SK-N-SH treated with all-trans-retinoic acid at 6 μM for 48 hours (cell line): ENCODE data around the gene ADPRM.
A peak's percentile ranks its signal among the peaks of the same experiment; 100 is the strongest.

ENCODE experiments used
- ATAC-seq: fragments of 200-7000 bp; cut with Tn5 transposase; 3 replicates; pipeline ENCODE4 v1.9.1; 2020; ENCODE audit warnings: mild to moderate bottlenecking, moderate library complexity
- ARNTL ChIP-seq: fragments of 450-650 bp; formaldehyde crosslinking; IDR thresholded peaks from 2 replicates; pipeline ENCODE4 v1.5.0; 2020; ENCODE audit warnings: low read depth, mild to moderate bottlenecking, moderate library complexity, borderline replicate concordance
- BACH2 ChIP-seq: fragments of 250-450 bp; sonication (Bioruptor Pico); IDR thresholded peaks from 2 replicates; pipeline ENCODE4 v1.9.0; 2021; ENCODE audit warnings: mild to moderate bottlenecking, borderline replicate concordance
- CSDC2 ChIP-seq: fragments of 250-450 bp; sonication (Bioruptor Pico); IDR thresholded peaks from 2 replicates; pipeline ENCODE4 v1.5.0; 2020; ENCODE audit warnings: mild to moderate bottlenecking, moderate library complexity
- ESRRG ChIP-seq: fragments of 250-450 bp; sonication (Bioruptor Pico); IDR thresholded peaks from 2 replicates; pipeline ENCODE4 v1.6.1; 2021; ENCODE audit warnings: mild to moderate bottlenecking
- ISL1 ChIP-seq: fragments of 250-450 bp; sonication (Bioruptor Pico); IDR thresholded peaks from 2 replicates; pipeline ENCODE4 v2.1.2; 2022; ENCODE audit warnings: mild to moderate bottlenecking, moderate library complexity
- OSR1 ChIP-seq: fragments of 250-450 bp; sonication (Bioruptor Pico); IDR thresholded peaks from 2 replicates; pipeline ENCODE4 v1.8.0; 2022; ENCODE audit warnings: moderate library complexity, mild to moderate bottlenecking, inconsistent platforms
- PPARA ChIP-seq: fragments of 250-450 bp; sonication (Bioruptor Pico); IDR thresholded peaks from 2 replicates; pipeline ENCODE4 v1.5.0; 2020; ENCODE audit warnings: mild to moderate bottlenecking, borderline replicate concordance
- RARB ChIP-seq: fragments of 250-450 bp; sonication (Bioruptor Pico); IDR thresholded peaks from 2 replicates; pipeline ENCODE4 v1.8.0; 2021; ENCODE audit warnings: mild to moderate bottlenecking, moderate library complexity
- SNAI2 ChIP-seq: fragments of 250-450 bp; sonication (Bioruptor Pico); IDR thresholded peaks from 2 replicates; pipeline ENCODE4 v1.5.0; 2020; ENCODE audit warnings: mild to moderate bottlenecking, moderate library complexity
- TCF4 ChIP-seq: fragments of 250-450 bp; sonication (Bioruptor Pico); IDR thresholded peaks from 2 replicates; pipeline ENCODE4 v1.8.0; 2021; ENCODE audit warnings: mild to moderate bottlenecking, moderate library complexity, borderline replicate concordance
- TOX ChIP-seq: fragments of 250-450 bp; sonication (Bioruptor Pico); IDR thresholded peaks from 2 replicates; pipeline ENCODE4 v1.8.0; 2021; ENCODE audit warnings: mild to moderate bottlenecking, moderate library complexity, borderline replicate concordance
- ZC3H10 ChIP-seq: fragments of 250-450 bp; sonication (Bioruptor Pico); IDR thresholded peaks from 2 replicates; pipeline ENCODE4 v1.5.1; 2021; ENCODE audit warnings: mild to moderate bottlenecking, moderate library complexity
- ZFP3 ChIP-seq: fragments of 250-450 bp; sonication (Bioruptor Pico); IDR thresholded peaks from 2 replicates; pipeline ENCODE4 v1.5.0; 2020; ENCODE audit warnings: mild to moderate bottlenecking, moderate library complexity
- ZNF565 ChIP-seq: fragments of 450-650 bp; formaldehyde crosslinking; conservative IDR thresholded peaks from 2 replicates; pipeline ENCODE4 v1.5.0; 2020; ENCODE audit warnings: low read depth, mild to moderate bottlenecking, moderate library complexity
- ZNF70 ChIP-seq: fragments of 450-650 bp; formaldehyde crosslinking; IDR thresholded peaks from 2 replicates; pipeline ENCODE4 v1.5.0; 2020; ENCODE audit warnings: mild to moderate bottlenecking, moderate library complexity
- TF ChIP-seq, protein P1 (sequence below): fragments of 250-450 bp; sonication (Bioruptor Pico); IDR thresholded peaks from 2 replicates; pipeline ENCODE4 v1.8.0; 2020; ENCODE audit warnings: mild to moderate bottlenecking, moderate library complexity, borderline replicate concordance
- TF ChIP-seq, protein P2 (sequence below): fragments of 250-450 bp; sonication (Bioruptor Pico); IDR thresholded peaks from 2 replicates; pipeline ENCODE4 v1.5.0; 2020; ENCODE audit warnings: mild to moderate bottlenecking, moderate library complexity
- TF ChIP-seq, protein P3 (sequence below): fragments of 250-450 bp; sonication (Bioruptor Pico); IDR thresholded peaks from 2 replicates; pipeline ENCODE4 v1.8.0; 2021; ENCODE audit warnings: low read depth, mild to moderate bottlenecking, moderate library complexity, borderline replicate concordance
- TF ChIP-seq, protein P4 (sequence below): fragments of 250-450 bp; sonication (Bioruptor Pico); IDR thresholded peaks from 2 replicates; pipeline ENCODE4 v1.5.1; 2021; ENCODE audit warnings: mild to moderate bottlenecking, moderate library complexity

Gene ADPRM, protein sequence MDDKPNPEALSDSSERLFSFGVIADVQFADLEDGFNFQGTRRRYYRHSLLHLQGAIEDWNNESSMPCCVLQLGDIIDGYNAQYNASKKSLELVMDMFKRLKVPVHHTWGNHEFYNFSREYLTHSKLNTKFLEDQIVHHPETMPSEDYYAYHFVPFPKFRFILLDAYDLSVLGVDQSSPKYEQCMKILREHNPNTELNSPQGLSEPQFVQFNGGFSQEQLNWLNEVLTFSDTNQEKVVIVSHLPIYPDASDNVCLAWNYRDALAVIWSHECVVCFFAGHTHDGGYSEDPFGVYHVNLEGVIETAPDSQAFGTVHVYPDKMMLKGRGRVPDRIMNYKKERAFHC

DNA sequence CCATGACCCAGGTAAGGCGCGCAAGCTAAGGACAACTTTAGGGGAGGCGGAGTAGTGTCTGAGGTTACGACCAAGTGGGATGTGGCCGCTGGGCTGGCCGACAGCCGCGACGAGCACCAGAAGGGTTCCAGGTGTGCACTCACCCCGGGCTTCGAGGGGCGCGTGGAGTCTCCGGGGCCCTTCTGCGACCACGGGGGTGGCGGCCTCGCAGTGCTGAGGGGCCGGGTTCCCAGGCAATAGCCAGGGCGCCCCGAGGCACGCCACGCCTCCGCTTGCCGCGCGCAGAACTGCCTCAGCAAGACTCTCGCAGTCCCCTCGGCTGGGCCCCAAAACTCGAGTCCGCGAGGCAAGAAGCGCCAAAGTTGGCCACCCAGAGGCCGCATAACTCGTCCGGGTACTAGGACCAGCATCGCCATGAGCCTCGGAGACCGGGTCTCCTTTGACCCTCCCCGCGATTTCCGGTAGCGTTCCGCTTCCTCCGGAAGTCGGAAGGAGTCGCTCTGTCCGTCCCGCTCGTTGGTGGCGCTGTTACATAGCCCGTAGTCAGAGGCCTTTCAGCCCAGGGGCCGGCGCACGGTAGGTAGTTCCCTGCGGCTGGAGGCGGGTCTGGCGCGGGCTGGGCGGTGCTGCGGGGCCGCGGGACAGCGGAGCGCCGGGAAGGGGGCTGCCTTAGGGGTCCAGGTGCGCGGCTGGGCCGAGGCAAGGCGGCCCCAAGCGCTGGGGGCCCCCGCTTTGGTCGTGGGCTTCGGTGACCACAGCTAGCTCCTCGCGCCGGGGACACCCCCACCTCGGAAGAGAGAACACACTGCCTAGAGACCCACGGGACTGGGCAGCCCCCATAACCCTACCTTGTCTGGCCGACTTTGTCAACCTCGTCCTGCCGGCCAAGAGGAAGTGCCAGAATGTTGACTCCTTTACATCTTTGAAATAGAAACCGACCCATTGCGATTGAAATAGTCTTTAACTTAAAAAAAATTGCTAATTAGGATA is at the start of gene ADPRM, which contains the start of gene SCO1:
Gene ADPRM (plus strand): TSS at position 503 of the 990 bp plus-strand sequence. CDS start 7,333 bp downstream, outside the sequence.
Gene SCO1 (minus strand): TSS at position 442 of the 990 bp plus-strand sequence. CDS start 26 bp downstream, at position 416.
- TF ChIP-seq, protein P1, sequence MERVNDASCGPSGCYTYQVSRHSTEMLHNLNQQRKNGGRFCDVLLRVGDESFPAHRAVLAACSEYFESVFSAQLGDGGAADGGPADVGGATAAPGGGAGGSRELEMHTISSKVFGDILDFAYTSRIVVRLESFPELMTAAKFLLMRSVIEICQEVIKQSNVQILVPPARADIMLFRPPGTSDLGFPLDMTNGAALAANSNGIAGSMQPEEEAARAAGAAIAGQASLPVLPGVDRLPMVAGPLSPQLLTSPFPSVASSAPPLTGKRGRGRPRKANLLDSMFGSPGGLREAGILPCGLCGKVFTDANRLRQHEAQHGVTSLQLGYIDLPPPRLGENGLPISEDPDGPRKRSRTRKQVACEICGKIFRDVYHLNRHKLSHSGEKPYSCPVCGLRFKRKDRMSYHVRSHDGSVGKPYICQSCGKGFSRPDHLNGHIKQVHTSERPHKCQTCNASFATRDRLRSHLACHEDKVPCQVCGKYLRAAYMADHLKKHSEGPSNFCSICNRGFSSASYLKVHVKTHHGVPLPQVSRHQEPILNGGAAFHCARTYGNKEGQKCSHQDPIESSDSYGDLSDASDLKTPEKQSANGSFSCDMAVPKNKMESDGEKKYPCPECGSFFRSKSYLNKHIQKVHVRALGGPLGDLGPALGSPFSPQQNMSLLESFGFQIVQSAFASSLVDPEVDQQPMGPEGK (CRISPR knock-in tag), result 0 out of 2 replicates have a peak, but pooled peaks have one; percentile 37
- TF ChIP-seq ZC3H10 (CRISPR knock-in tag) (no peak), TCF4 (CRISPR knock-in tag) (no peak), ZNF565 (CRISPR knock-in tag) (no peak), TOX (CRISPR knock-in tag) (no peak), ISL1 (CRISPR knock-in tag) (no peak), BACH2 (CRISPR knock-in tag) (no peak), ESRRG (CRISPR knock-in tag) (no peak)
- peak; percentile 99 for ATAC-seq

DNA sequence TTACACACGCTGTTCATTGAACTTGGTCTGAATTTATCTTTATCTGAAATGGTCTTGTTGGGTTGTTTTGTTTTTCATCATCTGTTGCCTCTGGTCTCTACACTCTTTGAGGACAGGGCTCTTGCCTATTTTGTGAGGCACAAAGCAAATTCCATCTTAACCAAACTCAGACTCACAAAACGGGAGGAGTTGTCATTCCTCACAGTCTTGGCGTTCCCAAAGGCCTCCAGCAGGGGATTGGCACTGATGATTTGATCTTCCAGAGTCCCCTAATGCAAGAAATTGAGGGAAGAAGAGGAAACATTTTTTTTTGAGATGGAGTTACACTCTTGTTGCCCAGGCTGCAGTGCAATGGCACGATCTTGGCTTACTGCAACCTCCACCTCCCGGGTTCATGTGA is 49.0 kb upstream of the ADPRM start:
- TF ChIP-seq, protein P2, sequence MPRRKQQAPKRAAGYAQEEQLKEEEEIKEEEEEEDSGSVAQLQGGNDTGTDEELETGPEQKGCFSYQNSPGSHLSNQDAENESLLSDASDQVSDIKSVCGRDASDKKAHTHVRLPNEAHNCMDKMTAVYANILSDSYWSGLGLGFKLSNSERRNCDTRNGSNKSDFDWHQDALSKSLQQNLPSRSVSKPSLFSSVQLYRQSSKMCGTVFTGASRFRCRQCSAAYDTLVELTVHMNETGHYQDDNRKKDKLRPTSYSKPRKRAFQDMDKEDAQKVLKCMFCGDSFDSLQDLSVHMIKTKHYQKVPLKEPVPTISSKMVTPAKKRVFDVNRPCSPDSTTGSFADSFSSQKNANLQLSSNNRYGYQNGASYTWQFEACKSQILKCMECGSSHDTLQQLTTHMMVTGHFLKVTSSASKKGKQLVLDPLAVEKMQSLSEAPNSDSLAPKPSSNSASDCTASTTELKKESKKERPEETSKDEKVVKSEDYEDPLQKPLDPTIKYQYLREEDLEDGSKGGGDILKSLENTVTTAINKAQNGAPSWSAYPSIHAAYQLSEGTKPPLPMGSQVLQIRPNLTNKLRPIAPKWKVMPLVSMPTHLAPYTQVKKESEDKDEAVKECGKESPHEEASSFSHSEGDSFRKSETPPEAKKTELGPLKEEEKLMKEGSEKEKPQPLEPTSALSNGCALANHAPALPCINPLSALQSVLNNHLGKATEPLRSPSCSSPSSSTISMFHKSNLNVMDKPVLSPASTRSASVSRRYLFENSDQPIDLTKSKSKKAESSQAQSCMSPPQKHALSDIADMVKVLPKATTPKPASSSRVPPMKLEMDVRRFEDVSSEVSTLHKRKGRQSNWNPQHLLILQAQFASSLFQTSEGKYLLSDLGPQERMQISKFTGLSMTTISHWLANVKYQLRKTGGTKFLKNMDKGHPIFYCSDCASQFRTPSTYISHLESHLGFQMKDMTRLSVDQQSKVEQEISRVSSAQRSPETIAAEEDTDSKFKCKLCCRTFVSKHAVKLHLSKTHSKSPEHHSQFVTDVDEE (CRISPR knock-in tag), result no peak
- no peak for TF ChIP-seq PPARA (CRISPR knock-in tag)
- no peak for TF ChIP-seq ARNTL (CRISPR knock-in tag)
- TF ChIP-seq SNAI2 (CRISPR knock-in tag), result no peak
- no peak for TF ChIP-seq ZNF70
- no peak for TF ChIP-seq RARB (CRISPR knock-in tag)
- no peak for TF ChIP-seq TCF4 (CRISPR knock-in tag)
- TF ChIP-seq, protein P3, sequence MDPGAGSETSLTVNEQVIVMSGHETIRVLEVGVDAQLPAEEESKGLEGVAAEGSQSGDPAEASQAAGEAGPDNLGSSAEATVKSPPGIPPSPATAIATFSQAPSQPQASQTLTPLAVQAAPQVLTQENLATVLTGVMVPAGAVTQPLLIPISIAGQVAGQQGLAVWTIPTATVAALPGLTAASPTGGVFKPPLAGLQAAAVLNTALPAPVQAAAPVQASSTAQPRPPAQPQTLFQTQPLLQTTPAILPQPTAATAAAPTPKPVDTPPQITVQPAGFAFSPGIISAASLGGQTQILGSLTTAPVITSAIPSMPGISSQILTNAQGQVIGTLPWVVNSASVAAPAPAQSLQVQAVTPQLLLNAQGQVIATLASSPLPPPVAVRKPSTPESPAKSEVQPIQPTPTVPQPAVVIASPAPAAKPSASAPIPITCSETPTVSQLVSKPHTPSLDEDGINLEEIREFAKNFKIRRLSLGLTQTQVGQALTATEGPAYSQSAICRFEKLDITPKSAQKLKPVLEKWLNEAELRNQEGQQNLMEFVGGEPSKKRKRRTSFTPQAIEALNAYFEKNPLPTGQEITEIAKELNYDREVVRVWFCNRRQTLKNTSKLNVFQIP (CRISPR knock-in tag), result no peak
- no peak for ATAC-seq

DNA sequence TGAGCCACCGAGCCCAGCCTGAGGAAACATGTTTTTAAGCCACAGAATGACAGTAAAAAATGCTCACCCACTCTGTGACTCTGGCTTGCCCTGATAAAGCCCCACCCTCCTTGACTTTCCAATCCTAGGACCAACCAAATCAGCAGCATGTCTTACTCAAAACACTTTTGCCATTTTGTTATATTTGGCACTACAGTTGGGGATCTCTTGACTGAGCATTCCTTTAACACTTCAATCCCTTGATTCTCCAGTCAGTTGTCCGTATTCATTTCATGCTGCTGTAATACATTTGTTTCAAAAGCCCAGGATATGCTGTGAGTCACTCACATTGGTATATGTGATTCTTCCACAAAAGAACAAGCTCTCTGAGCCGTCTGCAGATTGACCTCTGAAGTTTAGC is 48.4 kb upstream of the ADPRM start:
- TF ChIP-seq, protein P4, sequence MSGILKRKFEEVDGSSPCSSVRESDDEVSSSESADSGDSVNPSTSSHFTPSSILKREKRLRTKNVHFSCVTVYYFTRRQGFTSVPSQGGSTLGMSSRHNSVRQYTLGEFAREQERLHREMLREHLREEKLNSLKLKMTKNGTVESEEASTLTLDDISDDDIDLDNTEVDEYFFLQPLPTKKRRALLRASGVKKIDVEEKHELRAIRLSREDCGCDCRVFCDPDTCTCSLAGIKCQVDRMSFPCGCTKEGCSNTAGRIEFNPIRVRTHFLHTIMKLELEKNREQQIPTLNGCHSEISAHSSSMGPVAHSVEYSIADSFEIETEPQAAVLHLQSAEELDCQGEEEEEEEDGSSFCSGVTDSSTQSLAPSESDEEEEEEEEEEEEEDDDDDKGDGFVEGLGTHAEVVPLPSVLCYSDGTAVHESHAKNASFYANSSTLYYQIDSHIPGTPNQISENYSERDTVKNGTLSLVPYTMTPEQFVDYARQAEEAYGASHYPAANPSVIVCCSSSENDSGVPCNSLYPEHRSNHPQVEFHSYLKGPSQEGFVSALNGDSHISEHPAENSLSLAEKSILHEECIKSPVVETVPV (CRISPR knock-in tag), result no peak
- TF ChIP-seq ZNF565 (CRISPR knock-in tag), result no peak
- TF ChIP-seq ZFP3 (CRISPR knock-in tag), result no peak
- TF ChIP-seq OSR1 (CRISPR knock-in tag), result no peak
- no peak for TF ChIP-seq BACH2 (CRISPR knock-in tag)
- no peak for TF ChIP-seq CSDC2 (CRISPR knock-in tag)
- TF ChIP-seq PPARA (CRISPR knock-in tag), result no peak
- ATAC-seq, result no peak
